WI38 (cell line): Measurements from ENCODE around the gene PDLIM7.

ENCODE experiments used
- H3K4me3 ChIP-seq: 2 replicates; pipeline ENCODE4 v1.5.1; 2011; ENCODE audit warnings: low read depth, mild to moderate bottlenecking, control low read depth, low read length
- TF ChIP-seq, protein P1 (sequence below): IDR thresholded peaks from 2 replicates; pipeline ENCODE4 v1.5.1; 2012; ENCODE audit warnings: low read depth, mild to moderate bottlenecking, control low read depth, low read length

PDLIM7 gene

DNA sequence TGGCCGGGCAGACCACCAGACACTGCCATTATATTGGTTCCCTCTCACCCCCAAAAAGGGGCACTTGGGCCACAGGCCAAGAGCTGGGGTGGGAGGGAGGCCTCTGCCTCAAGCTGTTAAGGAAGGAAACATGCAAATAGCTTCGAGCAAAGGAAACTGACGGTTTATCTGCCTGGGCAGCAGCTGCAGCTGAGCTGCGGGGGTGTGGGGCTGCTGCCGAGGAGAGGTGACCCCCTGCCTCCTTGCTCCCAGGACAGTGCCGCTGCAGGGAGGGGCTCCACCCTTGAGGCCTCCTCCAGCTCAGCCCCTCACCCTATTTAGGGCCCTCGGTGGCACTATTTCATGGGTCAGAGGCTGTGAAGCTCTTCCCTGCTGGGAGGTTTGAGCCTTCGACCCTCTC, 11.4 kb upstream of the PDLIM7 start:
- TF ChIP-seq, protein P1, sequence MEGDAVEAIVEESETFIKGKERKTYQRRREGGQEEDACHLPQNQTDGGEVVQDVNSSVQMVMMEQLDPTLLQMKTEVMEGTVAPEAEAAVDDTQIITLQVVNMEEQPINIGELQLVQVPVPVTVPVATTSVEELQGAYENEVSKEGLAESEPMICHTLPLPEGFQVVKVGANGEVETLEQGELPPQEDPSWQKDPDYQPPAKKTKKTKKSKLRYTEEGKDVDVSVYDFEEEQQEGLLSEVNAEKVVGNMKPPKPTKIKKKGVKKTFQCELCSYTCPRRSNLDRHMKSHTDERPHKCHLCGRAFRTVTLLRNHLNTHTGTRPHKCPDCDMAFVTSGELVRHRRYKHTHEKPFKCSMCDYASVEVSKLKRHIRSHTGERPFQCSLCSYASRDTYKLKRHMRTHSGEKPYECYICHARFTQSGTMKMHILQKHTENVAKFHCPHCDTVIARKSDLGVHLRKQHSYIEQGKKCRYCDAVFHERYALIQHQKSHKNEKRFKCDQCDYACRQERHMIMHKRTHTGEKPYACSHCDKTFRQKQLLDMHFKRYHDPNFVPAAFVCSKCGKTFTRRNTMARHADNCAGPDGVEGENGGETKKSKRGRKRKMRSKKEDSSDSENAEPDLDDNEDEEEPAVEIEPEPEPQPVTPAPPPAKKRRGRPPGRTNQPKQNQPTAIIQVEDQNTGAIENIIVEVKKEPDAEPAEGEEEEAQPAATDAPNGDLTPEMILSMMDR = no peak
- H3K4me3 ChIP-seq = no peak overlapping the region

DNA sequence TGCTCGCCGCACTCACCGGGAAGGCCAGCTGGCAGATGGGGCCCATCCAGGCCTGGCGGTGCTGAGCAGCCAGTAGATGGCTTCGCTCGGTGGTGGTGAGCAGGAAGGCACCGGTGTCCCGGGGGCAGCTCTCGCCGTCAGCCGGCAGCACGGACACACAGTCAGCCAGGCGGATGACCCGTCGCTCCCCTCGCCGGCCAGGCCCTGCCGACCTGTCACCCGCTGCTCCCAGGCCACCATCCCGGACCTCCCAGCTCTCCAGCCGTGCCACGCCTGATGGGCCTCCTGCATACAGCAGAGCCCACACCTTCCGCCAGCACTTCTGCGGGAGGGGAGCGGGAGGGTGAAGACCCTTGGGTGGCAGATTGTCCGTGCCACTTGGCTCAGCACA, 10.8 kb upstream of the PDLIM7 start:
- no peak overlapping the region for H3K4me3 ChIP-seq
- TF ChIP-seq, protein P1 = no peak

DNA sequence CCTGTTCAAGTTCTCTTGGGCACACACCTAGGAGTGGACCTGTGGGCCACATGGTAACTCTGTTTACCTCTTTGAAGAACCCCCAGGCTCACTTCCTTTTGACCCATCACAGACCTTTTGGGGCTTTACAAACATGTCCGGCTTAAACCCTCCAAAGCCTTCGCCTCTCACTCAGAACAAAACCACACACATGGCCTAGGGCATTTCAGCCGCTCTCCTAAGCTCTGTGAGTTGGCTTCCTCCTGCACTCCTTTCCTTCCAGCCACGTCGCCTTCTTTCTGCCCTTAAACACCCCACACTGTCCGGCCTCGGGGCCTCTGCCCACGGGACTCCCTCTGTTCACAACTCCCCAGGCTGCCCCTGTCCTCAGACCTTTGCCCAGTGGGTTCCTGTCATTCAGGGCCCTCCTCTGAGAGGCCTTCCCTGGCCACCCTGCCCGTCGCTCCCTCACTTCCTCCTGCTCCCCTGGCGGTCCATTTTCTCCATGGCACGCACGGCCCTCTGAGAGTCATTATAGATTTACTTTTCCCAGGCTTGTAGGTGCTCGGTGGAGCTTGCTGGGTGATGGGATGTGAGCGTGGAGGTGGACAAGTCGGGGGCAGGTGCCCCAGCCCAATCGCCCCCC, 10.3 kb upstream of the PDLIM7 start:
- TF ChIP-seq, protein P1 = no peak
- no peak overlapping the region for H3K4me3 ChIP-seq

DNA sequence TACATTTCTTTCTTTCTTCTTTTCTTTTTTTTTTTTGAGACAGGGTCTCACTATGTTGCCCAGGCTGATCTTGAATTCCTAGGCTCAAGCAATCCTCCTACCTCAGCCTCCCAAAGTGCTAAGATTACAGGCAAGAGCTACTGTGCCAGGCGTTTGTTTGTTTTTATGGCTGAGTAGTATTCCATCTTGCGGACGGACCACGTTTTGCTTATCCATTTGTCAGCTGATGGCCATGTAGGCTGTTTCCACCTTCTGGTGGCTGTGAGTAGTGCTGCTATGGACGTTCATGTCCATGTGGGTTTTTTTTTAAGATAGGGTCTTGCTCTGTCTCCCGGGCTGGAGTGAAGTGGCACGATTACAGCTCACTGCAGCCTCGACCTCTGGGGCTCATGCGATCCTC, 9.8 kb upstream of the PDLIM7 start:
- no peak overlapping the region for H3K4me3 ChIP-seq
- TF ChIP-seq, protein P1 = peak; percentile 8; the same call in 1 of the 2 replicates

DNA sequence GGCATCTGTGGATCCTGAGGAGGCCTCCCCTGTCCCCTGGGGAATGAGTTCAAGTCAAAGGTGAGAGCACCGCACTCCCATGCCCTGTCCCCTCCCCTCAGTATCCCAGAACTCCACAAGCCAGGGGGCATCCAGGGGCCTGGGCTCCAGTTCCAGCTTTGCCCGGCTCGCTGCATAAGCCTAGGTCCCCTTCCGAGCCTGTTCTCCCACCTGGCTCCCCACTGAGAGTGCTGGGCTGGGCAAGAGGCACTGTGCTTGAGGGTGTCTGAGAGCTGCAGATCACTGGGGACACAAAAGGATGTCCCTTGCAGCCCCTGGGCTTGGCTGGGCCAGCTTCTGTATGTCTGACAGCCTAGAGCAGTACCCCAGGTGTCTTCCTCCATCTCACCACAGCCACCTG, 7.7 kb upstream of the PDLIM7 start:
- H3K4me3 ChIP-seq = no peak overlapping the region
- TF ChIP-seq, protein P1 = no peak

DNA sequence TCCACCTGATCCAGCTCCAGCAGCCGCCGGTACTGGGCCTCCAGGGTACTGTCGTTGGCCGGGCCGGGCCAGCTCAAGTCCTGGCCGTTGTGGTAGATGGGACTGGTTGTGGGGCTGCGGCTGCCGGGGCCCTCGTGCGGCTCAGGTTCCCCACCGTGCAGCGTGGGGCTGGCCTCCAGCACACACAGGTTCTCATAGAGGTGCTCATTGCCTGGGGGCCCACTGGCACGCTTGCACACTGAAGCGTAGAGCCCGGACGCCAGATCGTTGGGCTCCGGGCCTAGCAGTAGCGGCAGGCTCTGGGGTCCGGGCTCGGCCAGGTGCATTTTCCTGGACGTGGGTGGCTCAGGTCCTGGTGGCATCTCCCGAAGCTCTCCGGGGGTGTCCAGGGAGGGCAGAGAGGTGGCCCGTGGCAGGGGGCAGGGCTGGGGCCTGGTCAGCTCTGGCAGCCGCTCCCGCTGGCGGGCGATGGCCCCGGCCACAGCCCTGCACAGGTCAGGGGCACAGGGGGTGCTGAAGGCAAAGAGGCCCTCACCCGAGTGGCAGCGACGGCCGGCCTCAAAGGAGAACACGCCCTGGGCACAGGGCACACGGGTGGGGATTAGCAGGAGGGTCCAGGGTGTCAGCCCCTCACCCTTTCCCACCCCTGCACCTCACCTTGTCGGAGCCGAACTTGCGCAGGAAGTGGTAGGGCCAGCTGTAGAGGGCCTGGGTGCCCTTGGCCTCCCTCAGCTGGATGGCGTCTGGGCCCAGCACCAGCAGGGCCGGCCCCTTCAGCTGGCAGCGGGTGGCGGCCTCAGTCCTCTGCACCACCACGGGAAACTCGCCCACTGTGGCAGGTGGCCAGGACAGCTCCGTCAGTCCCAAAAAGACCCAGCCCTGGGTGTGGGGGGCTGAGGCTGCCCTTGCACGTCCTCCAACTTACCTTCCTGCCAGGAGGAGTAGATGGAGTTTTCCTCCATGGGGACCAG, 7.0 kb upstream of the PDLIM7 start:
- TF ChIP-seq, protein P1 = no peak

More for the DNA sequence above, 7.0 kb upstream of the PDLIM7 start:
- H3K4me3 ChIP-seq = no peak overlapping the region
